Measurements from ENCODE around the gene HMGCR. TPM values are rescaled to one million over a fixed set of nuclear protein-coding genes. Genes with fewer than 3 reads are reported as not detected.

The HMGCR gene
- total RNA-seq, 4 donors from 2014 or later = 11.4 to 54.4 (median 18.2) TPM

DNA sequence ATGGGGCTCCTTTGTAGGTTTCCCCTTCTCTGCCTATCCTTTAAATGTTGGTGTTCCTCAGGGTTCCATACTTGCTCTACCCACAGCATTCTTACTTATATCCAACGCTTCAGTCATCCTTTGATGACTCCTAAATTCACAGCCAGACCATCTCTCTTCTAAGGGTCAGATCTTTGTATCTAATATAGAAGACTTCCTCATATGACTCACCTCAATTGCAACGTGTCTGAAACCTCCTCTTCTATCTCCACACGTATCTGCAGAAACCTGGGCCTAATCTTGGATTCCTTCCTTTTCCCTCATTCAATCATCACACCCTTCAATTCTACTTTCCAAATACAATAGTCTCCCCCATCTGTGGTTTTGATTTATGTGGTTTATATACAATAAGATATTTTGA, 68.3 kb downstream of the HMGCR start:
- DNase-seq (ENCODE audit: low spot score in 2 of 2) = no peak

More for the DNA sequence above, 68.3 kb downstream of the HMGCR start:
- peaks cover 0 to 60% (median 0%) of the 10 kb centered on the region in 3 donors for H3K36me3 ChIP-seq
- no peak overlapping the region for H3K27ac ChIP-seq
- TF ChIP-seq EP300 (IDR thresholded peaks at IDR 0.05) (no peak), POLR2A (IDR thresholded peaks at IDR 0.05) (no peak)
- TF ChIP-seq, protein P1, sequence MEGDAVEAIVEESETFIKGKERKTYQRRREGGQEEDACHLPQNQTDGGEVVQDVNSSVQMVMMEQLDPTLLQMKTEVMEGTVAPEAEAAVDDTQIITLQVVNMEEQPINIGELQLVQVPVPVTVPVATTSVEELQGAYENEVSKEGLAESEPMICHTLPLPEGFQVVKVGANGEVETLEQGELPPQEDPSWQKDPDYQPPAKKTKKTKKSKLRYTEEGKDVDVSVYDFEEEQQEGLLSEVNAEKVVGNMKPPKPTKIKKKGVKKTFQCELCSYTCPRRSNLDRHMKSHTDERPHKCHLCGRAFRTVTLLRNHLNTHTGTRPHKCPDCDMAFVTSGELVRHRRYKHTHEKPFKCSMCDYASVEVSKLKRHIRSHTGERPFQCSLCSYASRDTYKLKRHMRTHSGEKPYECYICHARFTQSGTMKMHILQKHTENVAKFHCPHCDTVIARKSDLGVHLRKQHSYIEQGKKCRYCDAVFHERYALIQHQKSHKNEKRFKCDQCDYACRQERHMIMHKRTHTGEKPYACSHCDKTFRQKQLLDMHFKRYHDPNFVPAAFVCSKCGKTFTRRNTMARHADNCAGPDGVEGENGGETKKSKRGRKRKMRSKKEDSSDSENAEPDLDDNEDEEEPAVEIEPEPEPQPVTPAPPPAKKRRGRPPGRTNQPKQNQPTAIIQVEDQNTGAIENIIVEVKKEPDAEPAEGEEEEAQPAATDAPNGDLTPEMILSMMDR (IDR thresholded peaks at IDR 0.05) = no peak
- WGBS, 2 donors = 86% methylated on average over 3 of the region's 3 CpGs
- H3K4me3 ChIP-seq = no peak overlapping the region
- H3K9me3 ChIP-seq = no peaks in the 10 kb centered on the region
- H3K4me1 ChIP-seq = no peaks in the 10 kb centered on the region
- H3K27me3 ChIP-seq = no peaks in the 10 kb centered on the region

Other genes starting within 250 kb of the HMGCR start
- 1 to 10 TPM in 1 of 4 donors, under 1 TPM in 3; 0.21 to 1.5 (median 0.35) TPM for gene ANKRD31, start 100.3 kb upstream of the HMGCR start, total RNA-seq
- gene CERT1, start 174.4 kb downstream of the HMGCR start, total RNA-seq = 10 to 100 TPM; 36.1 to 42.3 (median 39.0) TPM
- gene POLK, start 174.7 kb downstream of the HMGCR start, total RNA-seq = 10 to 100 TPM; 48.6 to 58.8 (median 56.2) TPM